Stimulated activated naive CD4-positive, alpha-beta T cell treated with Interleukin-2 at 50 U/mL for 16 hours (primary cell): ENCODE data around the gene C12orf76.

ENCODE experiments used
- DNase-seq: peaks from one replicate; lab custom pipeline; 2025; lab: John Stamatoyannopoulos, UW

Gene C12orf76

GRCh38 chr12:109995686-109996482 lies 52.4 kb downstream of the C12orf76 start, which contains the start of gene GIT2:
Gene GIT2, minus strand, starts transcription at chr12:109996368. Its CDS starts 144 bp downstream, at chr12:109996224.
- DNase-seq = peak; percentile 96

DNA sequence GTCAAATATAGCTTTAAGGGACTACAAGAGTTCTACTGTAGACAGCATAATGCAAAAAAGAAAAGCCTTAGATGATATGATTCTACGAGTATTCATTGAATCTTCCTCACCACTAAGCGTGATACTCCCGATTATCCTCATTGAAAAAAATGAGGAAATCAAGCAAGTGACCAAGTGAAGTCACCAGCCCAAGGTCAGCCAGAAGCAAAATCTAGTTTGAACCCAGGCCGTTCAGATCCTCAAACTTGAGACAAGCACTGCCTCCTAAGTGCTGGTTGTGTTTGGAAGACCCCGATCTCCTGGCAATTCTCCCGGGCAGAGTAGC lies 53.0 kb downstream of the C12orf76 start:
- DNase-seq = no peak

- DNase-seq = no peak
Observed at GRCh38 chr12:109994401-109995175, 53.7 kb downstream of the C12orf76 start.

DNA sequence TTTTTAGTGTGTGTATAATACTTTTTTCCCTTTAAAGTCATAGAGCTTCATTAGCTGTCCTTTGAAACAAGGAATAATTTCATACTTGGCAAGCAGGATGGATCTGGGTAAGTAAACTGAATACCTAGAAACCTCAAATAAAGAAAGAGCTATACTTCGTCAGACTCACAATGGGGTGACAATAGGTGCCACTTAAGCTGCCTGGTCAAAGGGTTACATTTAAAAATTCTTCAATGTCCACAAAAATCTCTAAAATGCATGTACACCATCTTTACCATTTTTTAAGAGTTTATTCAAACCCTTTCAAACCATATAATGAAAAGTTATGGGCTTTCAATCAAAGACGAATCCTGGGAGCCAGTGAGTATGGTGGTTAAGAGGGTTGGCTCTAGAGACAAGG lies 55.2 kb downstream of the C12orf76 start:
- DNase-seq = no peak

DNA sequence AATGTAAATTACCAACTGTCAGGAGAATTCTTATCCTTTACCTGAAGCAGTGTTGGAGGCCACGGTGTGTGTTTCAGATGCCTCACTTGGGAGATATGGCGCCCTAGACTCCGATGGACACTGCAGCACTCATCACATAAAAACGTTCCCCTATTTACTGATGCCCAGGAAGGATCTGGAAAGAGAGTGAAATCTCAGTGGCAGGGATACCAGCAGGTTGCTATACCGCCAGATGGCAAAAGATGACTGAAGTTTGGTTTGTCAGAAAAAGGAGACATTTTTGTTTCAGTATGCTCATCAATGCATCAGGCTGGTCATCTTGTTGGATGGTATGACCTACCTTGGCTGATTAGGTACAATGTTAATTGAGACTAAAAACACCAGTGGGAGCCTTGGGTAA lies 56.7 kb downstream of the C12orf76 start:
- DNase-seq = no peak
